GM10266 (cell line): ENCODE measurements around the gene FAM177B.

Experiments used
- DNase-seq: peaks from one replicate; pipeline ENCODE4 v3.0.0; 2012; ENCODE audit errors: extremely low spot score
- TF ChIP-seq, protein P1 (sequence below): IDR thresholded peaks from 2 replicates; pipeline ENCODE4 v1.5.1; 2012; ENCODE audit warnings: mild to moderate bottlenecking, low read depth; ENCODE audit not compliant: control insufficient read depth, insufficient read depth; ENCODE audit errors: missing control alignments

FAM177B gene

GRCh38 chr1:222736972-222737371 lies at the start of gene FAM177B:
TSS of gene FAM177B (plus strand) at chr1:222737202. CDS start at chr1:222746546, 9,344 bp downstream.
- DNase-seq: no peak
- TF ChIP-seq, protein P1, sequence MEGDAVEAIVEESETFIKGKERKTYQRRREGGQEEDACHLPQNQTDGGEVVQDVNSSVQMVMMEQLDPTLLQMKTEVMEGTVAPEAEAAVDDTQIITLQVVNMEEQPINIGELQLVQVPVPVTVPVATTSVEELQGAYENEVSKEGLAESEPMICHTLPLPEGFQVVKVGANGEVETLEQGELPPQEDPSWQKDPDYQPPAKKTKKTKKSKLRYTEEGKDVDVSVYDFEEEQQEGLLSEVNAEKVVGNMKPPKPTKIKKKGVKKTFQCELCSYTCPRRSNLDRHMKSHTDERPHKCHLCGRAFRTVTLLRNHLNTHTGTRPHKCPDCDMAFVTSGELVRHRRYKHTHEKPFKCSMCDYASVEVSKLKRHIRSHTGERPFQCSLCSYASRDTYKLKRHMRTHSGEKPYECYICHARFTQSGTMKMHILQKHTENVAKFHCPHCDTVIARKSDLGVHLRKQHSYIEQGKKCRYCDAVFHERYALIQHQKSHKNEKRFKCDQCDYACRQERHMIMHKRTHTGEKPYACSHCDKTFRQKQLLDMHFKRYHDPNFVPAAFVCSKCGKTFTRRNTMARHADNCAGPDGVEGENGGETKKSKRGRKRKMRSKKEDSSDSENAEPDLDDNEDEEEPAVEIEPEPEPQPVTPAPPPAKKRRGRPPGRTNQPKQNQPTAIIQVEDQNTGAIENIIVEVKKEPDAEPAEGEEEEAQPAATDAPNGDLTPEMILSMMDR: no peak

GRCh38 chr1:222691016-222691415 lies 46.0 kb upstream of the FAM177B start:
- TF ChIP-seq, protein P1: no peak
- no peak for DNase-seq

DNA sequence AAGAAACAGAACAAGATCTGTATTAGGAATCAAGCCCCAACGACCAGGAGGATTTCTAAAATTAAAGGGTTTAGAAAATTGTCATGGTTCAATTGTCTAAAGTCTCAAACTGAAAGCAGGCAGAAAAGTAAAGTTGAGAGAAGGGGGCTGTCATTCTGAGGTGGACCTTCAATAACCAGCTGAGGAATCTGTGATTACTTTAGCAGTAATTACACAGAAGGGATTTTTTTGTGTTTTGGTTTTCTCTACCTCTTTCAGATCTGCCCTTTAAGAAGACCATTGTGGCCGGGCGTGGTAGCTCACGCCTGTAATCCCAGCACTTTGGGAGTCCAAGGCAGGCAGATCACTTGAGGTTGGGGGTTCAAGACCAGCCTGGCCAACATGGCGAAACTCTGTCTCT lies 42.1 kb upstream of the FAM177B start:
- TF ChIP-seq, protein P1: no peak
- DNase-seq: no peak

- no peak for DNase-seq
- TF ChIP-seq, protein P1: no peak
Measured at GRCh38 chr1:222696741-222697140, 40.3 kb upstream of the FAM177B start.

DNA sequence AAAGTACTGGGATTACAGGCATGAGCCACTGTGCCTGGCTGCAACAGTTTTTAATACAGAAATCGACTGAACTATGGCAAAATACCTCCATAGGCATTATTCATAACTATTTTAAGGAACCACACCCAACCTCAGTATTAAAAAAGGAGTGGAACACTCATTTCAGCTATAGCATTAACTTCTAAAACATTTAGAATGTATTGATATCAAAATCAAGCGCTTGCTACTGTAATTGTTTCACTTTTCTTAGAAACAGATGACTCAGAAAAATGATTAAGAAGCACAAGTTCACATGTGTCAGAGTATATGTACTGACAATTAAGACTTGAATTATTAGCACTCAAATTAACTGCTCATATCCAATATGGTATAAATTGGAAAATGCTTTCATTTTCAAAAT lies 39.8 kb upstream of the FAM177B start:
- TF ChIP-seq, protein P1: no peak
- DNase-seq: no peak

- DNase-seq: no peak
Measured at GRCh38 chr1:222697826-222698225, 39.2 kb upstream of the FAM177B start.

GRCh38 chr1:222702210-222702609 lies 34.8 kb upstream of the FAM177B start:
- TF ChIP-seq, protein P1: no peak
- DNase-seq: no peak

More at GRCh38 chr1:222697826-222698225, 39.2 kb upstream of the FAM177B start:
- TF ChIP-seq, protein P1: no peak
